Activated naive CD4-positive, alpha-beta T cell treated with anti-CD3 and anti-CD28 coated beads, Interleukin-2, amount 10 ng/mL, durations not matched to agents 5 hours and 36 hours (primary cell): Measurements from ENCODE around the gene PPEF2. TPM values are rescaled to one million over a fixed set of nuclear protein-coding genes. Genes with fewer than 3 reads are reported as not detected.

Source experiments
- total RNA-seq, 2 experiments: library from RNA; stranded (reverse); gene quantifications; one replicate each; pipeline ENCODE4 v1.2.3, GENCODE V29; 2021

The PPEF2 gene
- total RNA-seq = under 1 TPM; 0.12 to 0.48 TPM

GRCh38 chr4:75902352-75902751 is at the start of gene PPEF2:
TSS of gene PPEF2 (minus strand) at chr4:75902452. CDS start at chr4:75896325, 6,127 bp downstream.

GRCh38 chr4:75940692-75941253 is 38.5 kb upstream of the PPEF2 start, which contains the start of gene NAAA:
TSS of gene NAAA (minus strand) at chr4:75941013. CDS start at chr4:75940949, 64 bp downstream.

Other genes starting within 250 kb of the PPEF2 start
- 100 to 1,000 TPM; 149 to 159 TPM for gene G3BP2, start 229.0 kb downstream of the PPEF2 start, total RNA-seq
- gene USO1, start 177.9 kb downstream of the PPEF2 start, total RNA-seq = 10 to 100 TPM; 40.5 to 41.8 TPM
- gene NAAA, start 38.6 kb upstream of the PPEF2 start, total RNA-seq = 10 to 100 TPM; 44.5 to 45.1 TPM
- 10 to 100 TPM; 44.8 to 45.9 TPM for gene SDAD1, start 88.5 kb upstream of the PPEF2 start, total RNA-seq
- gene CXCL9, start 105.1 kb upstream of the PPEF2 start, total RNA-seq = 1 to 10 TPM in 1 of 2 experiments, under 1 TPM in 1; 0.84 to 1.0 TPM
- gene CXCL10, start 121.0 kb upstream of the PPEF2 start, total RNA-seq = under 1 TPM; 0.50 to 0.79 TPM
- gene CXCL11, start 133.6 kb upstream of the PPEF2 start, total RNA-seq = not detected
- gene ART3, start 172.3 kb upstream of the PPEF2 start, total RNA-seq = not detected
- gene NUP54, start 245.9 kb upstream of the PPEF2 start, total RNA-seq = 10 to 100 TPM; 44.8 to 47.9 TPM